HepG2 (cell line): Measurements from ENCODE around the gene SS18L1. TPM values are rescaled to one million over a fixed set of nuclear protein-coding genes. Genes with fewer than 3 reads are reported as not detected.

Source experiments
- ATAC-seq: fragments of 200-7000 bp; cut with Tn5 transposase; 3 replicates; pipeline ENCODE4 v1.9.1; 2020; ENCODE audit warnings: mild to moderate bottlenecking, moderate library complexity
- BruUV-seq: library from RNA; stranded (reverse); fragments of 400-500 nt; replicated peaks from 2 replicates; lab custom pipeline; 2021; lab: Mats Ljungman, UMichigan
- CTCF ChIA-PET: fragments of 300-600 bp; formaldehyde crosslinking; extraction: SDS; loops from one replicate; lab custom pipeline; 2021; ENCODE audit warnings: low total read pairs, inconsistent platforms, low intra/inter-chr PET ratio; lab: Yijun Ruan, JAX
- POLR2A ChIA-PET: fragments of 350-600 bp; sonication (Branson Sonifier 250); formaldehyde crosslinking; loops from one replicate; lab custom pipeline; 2020; ENCODE audit warnings: antibody characterized with exemption, inconsistent platforms; lab: Yijun Ruan, JAX
- DNase-seq: peaks from one replicate; pipeline ENCODE4 v3.0.0-alpha.2; 2015; ENCODE audit warnings: low spot score
- FAIRE-seq: peaks from 3 replicates; lab custom pipeline; 2011; peaks lifted over from hg19 to GRCh38; lab: Jason Lieb, UNC
- H2AFZ ChIP-seq: one replicate; pipeline ENCODE4 v1.6.1; 2011; ENCODE audit warnings: low read length, inconsistent platforms
- H3K27ac ChIP-seq: fragments of 300-600 bp; 3 replicates; pipeline ENCODE4 v1.8.0; 2011; ENCODE audit warnings: mixed run types, mild to moderate bottlenecking, mixed read lengths, low read length, inconsistent platforms; ENCODE audit not compliant: insufficient read depth; ENCODE audit errors: extremely low read length
- H3K27me3 ChIP-seq, 2 experiments: fragments of 200-600 bp in 1 of 2; 2 replicates in 1 of 2; 3 replicates in 1 of 2; pipeline versions ENCODE4 v1.6.0 to v1.8.0; 2011; ENCODE audit warnings: low read length in 2 of 2, mild to moderate bottlenecking in 2 of 2, moderate library complexity in 2 of 2, inconsistent platforms in 1 of 2; ENCODE audit not compliant: insufficient read depth in 2 of 2, control insufficient read depth in 1 of 2
- H3K36me3 ChIP-seq, 2 experiments: fragments of 200-600 bp in 1 of 2; replicated peaks in 1 of 2; 2 replicates in 1 of 2; 3 replicates in 1 of 2; pipeline versions ENCODE4 v1.5.1 to v1.8.0; 2011; ENCODE audit warnings: low read length in 2 of 2, inconsistent platforms in 1 of 2; ENCODE audit not compliant: insufficient read depth in 2 of 2, control insufficient read depth in 1 of 2
- H3K4me1 ChIP-seq: 2 replicates; pipeline ENCODE4 v1.5.1; 2012; ENCODE audit warnings: low read length, inconsistent platforms; ENCODE audit not compliant: insufficient read depth
- H3K4me2 ChIP-seq: 2 replicates; pipeline ENCODE4 v1.6.0; 2011; ENCODE audit warnings: low read depth, low read length, inconsistent platforms
- H3K4me3 ChIP-seq, 3 experiments: fragments of 200-600 bp in 1 of 3; sonication (generic), shearing (Covaris generic) in 1 of 3; replicated peaks in 1 of 3; 2 replicates each; pipeline ENCODE4 v1.5.1; 2011 to 2016; ENCODE audit warnings: low read length in 3 of 3, inconsistent platforms in 2 of 3, low read depth in 2 of 3, mild to moderate bottlenecking in 2 of 3, control low read depth in 1 of 3, mixed read lengths in 1 of 3; ENCODE audit not compliant: insufficient read depth in 1 of 3
- H3K79me2 ChIP-seq: one replicate; pipeline ENCODE4 v1.6.1; 2011; ENCODE audit warnings: low read length, inconsistent platforms; ENCODE audit not compliant: insufficient read depth
- H3K9ac ChIP-seq: 2 replicates; pipeline ENCODE4 v1.6.0; 2011; ENCODE audit warnings: mild to moderate bottlenecking, low read depth, low read length, inconsistent platforms; ENCODE audit not compliant: insufficient read depth
- H3K9me3 ChIP-seq: 2 replicates; pipeline ENCODE4 v1.5.1; 2012; ENCODE audit warnings: mild to moderate bottlenecking, low read length
- H4K20me1 ChIP-seq: 2 replicates; pipeline ENCODE4 v1.6.0; 2011; ENCODE audit warnings: inconsistent platforms, mild to moderate bottlenecking, low read length, moderate library complexity; ENCODE audit not compliant: insufficient read depth
- ATAD3A ChIP-seq: sonication (generic); formaldehyde crosslinking; IDR thresholded peaks from 2 replicates; pipeline ENCODE4 v1.4.0; 2020; ENCODE audit warnings: missing genetic modification reagents
- E2F5 ChIP-seq: sonication (generic); formaldehyde crosslinking; conservative IDR thresholded peaks from 2 replicates; pipeline ENCODE4 v1.4.0; 2020; ENCODE audit warnings: missing genetic modification reagents
- FOSL2 ChIP-seq: sonication (generic); formaldehyde crosslinking; IDR thresholded peaks from 2 replicates; pipeline ENCODE4 v1.4.0; 2020; ENCODE audit warnings: missing genetic modification reagents
- GTF2F1 ChIP-seq: fragments of 150-350 bp; IDR thresholded peaks from 2 replicates; pipeline ENCODE4 v1.6.1; 2014; ENCODE audit warnings: low read length
- KAT2B ChIP-seq: fragments of 150-350 bp; IDR thresholded peaks from 2 replicates; pipeline ENCODE4 v1.6.1; 2014; ENCODE audit warnings: low read depth, low read length, borderline replicate concordance
- KDM1A ChIP-seq: IDR thresholded peaks from 2 replicates; pipeline ENCODE4 v1.6.1; 2016; ENCODE audit warnings: missing compliant biosample characterization
- PCBP1 ChIP-seq: fragments of 200-400 bp; formaldehyde crosslinking; IDR thresholded peaks from 2 replicates; pipeline ENCODE4 v1.6.1; 2017; ENCODE audit warnings: mild to moderate bottlenecking, low read depth, low read length, borderline replicate concordance
- ZBTB7B ChIP-seq: sonication (generic); formaldehyde crosslinking; IDR thresholded peaks from 2 replicates; pipeline ENCODE4 v1.4.0; 2020; ENCODE audit warnings: missing genetic modification reagents
- ZC3H4 ChIP-seq: sonication (generic); formaldehyde crosslinking; IDR thresholded peaks from 2 replicates; pipeline ENCODE4 v1.4.0; 2020; ENCODE audit warnings: missing genetic modification reagents, borderline replicate concordance
- ZMYM3 ChIP-seq: sonication (generic); formaldehyde crosslinking; IDR thresholded peaks from 2 replicates; pipeline ENCODE4 v1.5.1; 2020; ENCODE audit warnings: mild to moderate bottlenecking, missing genetic modification reagents
- ZNF362 ChIP-seq: sonication (generic); formaldehyde crosslinking; IDR thresholded peaks from 2 replicates; pipeline ENCODE4 v1.4.0; 2020; ENCODE audit warnings: missing genetic modification reagents, mild to moderate bottlenecking, borderline replicate concordance
- ZNF773 ChIP-seq: sonication (generic); formaldehyde crosslinking; IDR thresholded peaks from 2 replicates; pipeline ENCODE4 v1.4.0; 2020; ENCODE audit warnings: missing genetic modification reagents, borderline replicate concordance
- WGBS: methylation state at CpG from one replicate; pipeline ENCODE4 v1.1.6; 2017; ENCODE audit warnings: low lambda C conversion rate; 5-methylcytosine and 5-hydroxymethylcytosine counted together
- in situ Hi-C: cut with HindIII; loops from 2 replicates; pipeline ENCODE4 v1.10.0; 2017; ENCODE audit warnings: low pct_unique_long_range_greater_than_20kb; ENCODE audit not compliant: extremely low pct_ligation_motif_present
- intact Hi-C: fragments of 100-400 bp; cut with micrococcal nuclease; formaldehyde crosslinking; loops from one replicate; pipeline ENCODE4 v1.10.0; 2022; ENCODE audit not compliant: unreplicated experiment
- polyA plus RNA-seq, 8 experiments: library from polyadenylated mRNA; depleted of rRNA in 3 of 8; stranded (reverse) in 7 of 8; unstranded in 1 of 8; fragments of >200 nt; fragmentation: Illumina TruSeq in 4 of 8; extraction: Trizol in 4 of 8; gene quantifications; 2 replicates each; pipeline versions ENCODE4 v1.2.1 to v1.2.3, GENCODE V29; 2011 to 2016; ENCODE audit warnings: low read depth in 4 of 8, missing spikeins in 1 of 8, mixed read lengths in 1 of 8; ENCODE audit not compliant: insufficient read depth in 1 of 8
- total RNA-seq, 5 experiments: library from RNA; depleted of rRNA; stranded (reverse); fragments of >200 nt; fragmentation: Illumina TruSeq; extraction: Trizol; gene quantifications; 2 replicates each; pipeline ENCODE4 v1.2.3, GENCODE V29; 2016; ENCODE audit warnings: low read depth in 1 of 5
- TF ChIP-seq, protein P1 (sequence below): IDR thresholded peaks from 2 replicates; pipeline ENCODE4 v1.6.1; 2016

The SS18L1 gene
- total and polyA plus RNA-seq, 2 of the 13 experiments (the other 11 are each of a cell fraction or from before 2014, with no cell fraction given), result 17.8 to 27.6 TPM

DNA sequence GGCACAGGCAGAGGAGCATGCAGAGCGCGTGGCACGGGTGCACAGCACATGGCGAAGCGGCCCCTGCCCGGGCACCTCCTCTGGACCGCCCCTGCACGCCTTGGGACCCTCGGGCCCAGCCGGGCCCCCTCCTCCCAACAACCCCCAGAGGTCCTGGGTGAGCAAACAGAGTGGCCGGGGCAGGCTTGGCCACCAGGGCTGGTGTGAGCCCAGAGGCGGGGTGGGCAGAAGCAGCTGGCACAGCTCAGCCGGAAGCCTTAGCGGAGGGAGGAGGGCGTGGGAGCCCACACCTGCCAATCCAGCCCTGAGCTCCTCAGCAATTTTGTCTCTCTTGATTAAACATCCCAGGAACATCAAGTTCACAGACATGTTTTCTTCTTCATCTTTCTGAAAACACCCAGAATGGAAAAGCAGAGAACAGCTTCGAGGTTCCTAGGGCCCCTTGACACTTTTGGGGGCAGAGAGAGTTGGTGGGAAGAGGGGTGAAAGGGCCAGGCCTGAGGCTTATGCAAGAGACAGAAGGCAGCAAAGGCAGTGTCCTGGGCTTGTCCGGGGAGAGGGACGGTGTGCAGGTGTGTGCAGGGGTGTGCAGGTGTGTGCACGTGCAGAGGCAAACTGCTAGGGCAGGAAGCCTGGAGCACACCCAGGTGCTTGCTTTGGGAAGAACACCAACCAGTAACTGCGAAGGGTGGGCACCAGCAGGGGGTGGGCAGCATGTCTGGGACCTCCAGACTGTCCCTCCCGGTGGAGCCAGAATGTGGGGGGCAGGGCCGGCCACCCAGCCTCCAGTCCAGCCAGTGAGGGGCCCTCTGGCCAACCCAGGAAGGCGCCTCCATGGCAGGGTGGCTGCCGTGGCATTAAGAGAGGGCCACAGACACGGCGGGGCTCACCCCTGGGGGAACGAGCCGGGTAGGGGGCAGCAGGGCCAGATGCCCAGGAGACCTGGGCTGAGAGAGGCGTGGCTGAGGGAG is 71.7 kb downstream of the SS18L1 start (continued):
- TF ChIP-seq PCBP1 (no peak), KAT2B (no peak), ZBTB7B (CRISPR knock-in tag) (no peak), FOSL2 (no peak)

GRCh38 chr20:62215991-62216635 is 72.5 kb downstream of the SS18L1 start:
- Histone ChIP-seq H3K9ac (no peak overlapping the region), H3K4me3 (no peak overlapping the region), H3K36me3 (no peaks in the 10 kb centered on the region), H2AFZ (no peak overlapping the region), H4K20me1 (peaks cover 19% of the 10 kb centered on the region; the same call in 1 of the 2 replicates), H3K27ac (no peak overlapping the region), H3K79me2 (no peaks in the 10 kb centered on the region), H3K4me1 (peaks cover 38% of the 10 kb centered on the region), H3K4me2 (no peak overlapping the region), H3K27me3 (peaks cover 61 to 82% of the 10 kb centered on the region in 2 experiments), H3K9me3 (no peaks in the 10 kb centered on the region)
- FAIRE-seq (no peak), ATAC-seq (no peak), DNase-seq (no peak)
- intact Hi-C loops, result no loop called here
- 38% methylated on average over 35 of the region's 40 CpGs for WGBS
- BruUV-seq, result no TSS peak
- ChIA-PET CTCF (no interaction called here), POLR2A (no interaction called here)
- no peak for TF ChIP-seq ZNF362 (CRISPR knock-in tag)
- TF ChIP-seq, protein P1, sequence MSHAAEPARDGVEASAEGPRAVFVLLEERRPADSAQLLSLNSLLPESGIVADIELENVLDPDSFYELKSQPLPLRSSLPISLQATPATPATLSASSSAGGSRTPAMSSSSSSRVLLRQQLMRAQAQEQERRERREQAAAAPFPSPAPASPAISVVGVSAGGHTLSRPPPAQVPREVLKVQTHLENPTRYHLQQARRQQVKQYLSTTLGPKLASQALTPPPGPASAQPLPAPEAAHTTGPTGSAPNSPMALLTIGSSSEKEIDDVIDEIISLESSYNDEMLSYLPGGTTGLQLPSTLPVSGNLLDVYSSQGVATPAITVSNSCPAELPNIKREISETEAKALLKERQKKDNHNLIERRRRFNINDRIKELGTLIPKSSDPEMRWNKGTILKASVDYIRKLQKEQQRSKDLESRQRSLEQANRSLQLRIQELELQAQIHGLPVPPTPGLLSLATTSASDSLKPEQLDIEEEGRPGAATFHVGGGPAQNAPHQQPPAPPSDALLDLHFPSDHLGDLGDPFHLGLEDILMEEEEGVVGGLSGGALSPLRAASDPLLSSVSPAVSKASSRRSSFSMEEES (CRISPR knock-in tag), result no peak
- TF ChIP-seq ATAD3A (CRISPR knock-in tag), result no peak
- no peak for TF ChIP-seq KDM1A (CRISPR knock-in tag)
- no peak for TF ChIP-seq GTF2F1
- no peak for TF ChIP-seq ZNF773
- TF ChIP-seq ZMYM3, result no peak
- no peak for TF ChIP-seq E2F5 (CRISPR knock-in tag)
- no peak for TF ChIP-seq ZC3H4 (CRISPR knock-in tag)
- in situ Hi-C loops, result no loop called here
